AG10803 (cell line): ENCODE measurements around the gene TMEM234.
"Not testable (repeated sequence)": the region's sequence is repeated elsewhere in the genome, so short reads cannot be mapped to it uniquely, and the experiment has no call there.

Experiments used
- DNase-seq: peaks from one replicate; pipeline ENCODE4 v3.0.0; 2010; ENCODE audit warnings: low read depth
- H3K4me3 ChIP-seq: 2 replicates; pipeline ENCODE4 v1.5.1; 2011; ENCODE audit warnings: mild to moderate bottlenecking, low read length, control low read depth
- TF ChIP-seq, protein P1 (sequence below): conservative IDR thresholded peaks from 2 replicates; pipeline ENCODE4 v1.5.1; 2011; ENCODE audit warnings: mild to moderate bottlenecking, low read length, control low read depth, inconsistent platforms

The TMEM234 gene

DNA sequence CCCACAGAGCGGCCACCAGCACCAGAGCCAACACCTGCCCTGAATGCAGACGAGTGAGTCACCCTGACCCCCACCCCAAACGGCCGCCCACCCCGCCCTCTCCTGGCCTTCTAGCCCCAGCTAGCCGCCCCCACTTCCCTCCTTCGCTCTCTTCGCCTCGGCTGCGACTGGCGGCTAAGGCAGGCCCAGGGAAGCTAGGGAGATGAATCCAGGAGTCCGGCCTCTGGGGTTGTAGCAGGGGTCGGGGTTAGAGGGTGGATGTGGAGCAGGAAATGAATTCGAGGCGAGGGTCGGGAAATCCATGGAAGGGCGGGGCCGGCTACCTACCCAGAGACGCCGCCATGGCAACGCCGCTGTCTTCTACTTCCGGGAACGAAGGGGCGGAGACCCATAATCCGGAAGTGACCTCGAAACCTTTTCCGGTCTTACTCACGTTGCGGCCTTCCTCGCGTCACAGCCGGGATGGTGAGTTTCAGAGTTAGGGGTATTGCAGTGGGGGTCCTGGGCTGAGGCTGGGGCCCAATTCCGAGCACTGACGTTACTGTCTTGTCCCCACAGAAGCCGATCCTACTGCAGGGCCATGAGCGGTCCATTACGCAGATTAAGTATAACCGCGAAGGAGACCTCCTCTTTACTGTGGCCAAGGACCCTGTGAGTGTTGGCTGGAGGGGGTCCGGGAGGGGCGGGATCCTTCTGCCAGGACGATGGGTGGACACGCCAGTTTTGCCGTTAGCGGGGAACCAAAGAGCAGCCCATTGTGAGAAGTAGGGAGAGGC lies at the start of gene TMEM234, which contains the start of gene EIF3I:
Gene TMEM234, minus strand, starts transcription at position 374 of the 776 bp plus-strand sequence. Its CDS starts 31 bp downstream, at position 343.
Gene EIF3I, plus strand, starts transcription at position 428 of the 776 bp plus-strand sequence. Its CDS starts 35 bp downstream, at position 463.
- H3K4me3 ChIP-seq, result peak within 1 kb of the TSS; percentile 96
- peak; percentile 91 for DNase-seq
- TF ChIP-seq, protein P1, sequence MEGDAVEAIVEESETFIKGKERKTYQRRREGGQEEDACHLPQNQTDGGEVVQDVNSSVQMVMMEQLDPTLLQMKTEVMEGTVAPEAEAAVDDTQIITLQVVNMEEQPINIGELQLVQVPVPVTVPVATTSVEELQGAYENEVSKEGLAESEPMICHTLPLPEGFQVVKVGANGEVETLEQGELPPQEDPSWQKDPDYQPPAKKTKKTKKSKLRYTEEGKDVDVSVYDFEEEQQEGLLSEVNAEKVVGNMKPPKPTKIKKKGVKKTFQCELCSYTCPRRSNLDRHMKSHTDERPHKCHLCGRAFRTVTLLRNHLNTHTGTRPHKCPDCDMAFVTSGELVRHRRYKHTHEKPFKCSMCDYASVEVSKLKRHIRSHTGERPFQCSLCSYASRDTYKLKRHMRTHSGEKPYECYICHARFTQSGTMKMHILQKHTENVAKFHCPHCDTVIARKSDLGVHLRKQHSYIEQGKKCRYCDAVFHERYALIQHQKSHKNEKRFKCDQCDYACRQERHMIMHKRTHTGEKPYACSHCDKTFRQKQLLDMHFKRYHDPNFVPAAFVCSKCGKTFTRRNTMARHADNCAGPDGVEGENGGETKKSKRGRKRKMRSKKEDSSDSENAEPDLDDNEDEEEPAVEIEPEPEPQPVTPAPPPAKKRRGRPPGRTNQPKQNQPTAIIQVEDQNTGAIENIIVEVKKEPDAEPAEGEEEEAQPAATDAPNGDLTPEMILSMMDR, result no peak

DNA sequence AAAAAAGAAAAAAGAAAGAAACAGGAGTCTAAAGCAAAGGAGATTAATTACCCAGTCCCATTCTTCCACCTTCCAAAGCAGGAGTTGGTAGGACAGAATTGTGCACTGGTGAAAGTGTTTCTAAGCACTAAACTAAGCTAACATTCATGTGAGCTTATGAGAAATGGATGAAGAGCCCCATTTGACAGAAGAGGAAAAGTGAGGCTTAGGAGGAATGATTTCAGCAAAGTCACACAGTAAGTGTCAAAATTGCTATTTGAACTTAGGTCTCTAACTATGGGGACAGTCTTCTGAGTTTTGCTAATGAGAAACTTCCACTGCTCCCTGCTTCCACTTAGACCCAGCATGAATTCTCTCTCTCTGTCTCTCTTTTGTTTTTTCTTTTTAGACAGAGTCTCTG lies 47.6 kb upstream of the TMEM234 start:
- H3K4me3 ChIP-seq, result no peak overlapping the region
- DNase-seq, result no peak
- TF ChIP-seq, protein P1, result no peak

- TF ChIP-seq, protein P1, result no peak
- peak; percentile 66 for DNase-seq
- no peak overlapping the region for H3K4me3 ChIP-seq
Measured at GRCh38 chr1:32266921-32267591, 44.9 kb upstream of the TMEM234 start.

DNA sequence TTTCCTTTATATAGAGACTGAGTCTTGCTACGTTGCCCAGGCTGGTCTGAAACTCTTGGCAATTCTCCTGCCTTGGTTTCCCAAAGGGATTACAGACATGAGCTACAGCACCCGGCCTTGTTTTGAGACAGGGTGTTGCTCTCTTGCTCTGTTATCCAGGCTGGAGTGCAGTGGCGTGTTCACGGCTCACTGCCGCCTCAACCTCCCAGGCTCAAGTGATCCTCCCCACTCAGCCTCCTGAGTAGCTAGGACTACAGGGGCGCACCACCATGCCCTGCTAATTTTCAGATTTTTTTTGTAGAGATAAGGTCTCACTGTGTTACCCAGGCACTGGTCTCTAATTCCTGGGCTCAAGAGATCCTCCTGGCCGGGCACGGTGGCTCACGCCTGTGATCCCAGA lies 43.7 kb upstream of the TMEM234 start:
- TF ChIP-seq, protein P1, result no peak
- no peak for DNase-seq
- H3K4me3 ChIP-seq, result no peak overlapping the region

DNA sequence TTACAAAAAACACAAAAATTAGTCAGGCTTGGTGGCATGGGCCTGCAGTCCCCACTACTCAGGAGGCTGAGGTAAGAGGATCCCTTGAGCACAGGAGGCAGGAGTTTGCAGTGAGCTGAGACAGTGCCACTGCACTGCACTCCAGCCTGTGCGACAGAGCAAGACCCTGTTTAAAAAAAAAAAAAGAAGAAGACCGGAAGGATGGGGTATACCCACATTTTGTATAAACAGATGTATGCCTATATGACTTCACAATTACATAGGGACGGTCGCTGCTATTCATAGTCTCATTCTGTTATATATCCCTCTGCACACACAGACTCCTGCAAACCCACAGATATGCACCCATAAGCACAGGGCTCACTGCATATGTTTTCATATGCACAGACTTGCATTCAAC lies 41.6 kb upstream of the TMEM234 start:
- TF ChIP-seq, protein P1, result no peak
- DNase-seq, result no peak

GRCh38 chr1:32263236-32263593 lies 41.1 kb upstream of the TMEM234 start:
- H3K4me3 ChIP-seq, DNase-seq: not testable (repeated sequence)

More for the DNA sequence above, 41.6 kb upstream of the TMEM234 start:
- no peak overlapping the region for H3K4me3 ChIP-seq

- no peak overlapping the region for H3K4me3 ChIP-seq
- no peak for DNase-seq
- TF ChIP-seq, protein P1, result no peak
Measured at GRCh38 chr1:32257227-32257508, 35.0 kb upstream of the TMEM234 start.
